Measurements from ENCODE around the gene CCDC15. TPM values are rescaled to one million over a fixed set of nuclear protein-coding genes. Genes with fewer than 3 reads are reported as not detected.
"Not testable (repeated sequence)": the region's sequence is repeated elsewhere in the genome, so short reads cannot be mapped to it uniquely, and the experiment has no call there.

The CCDC15 gene
- total RNA-seq, 1 experiment from 2014 or later: 3.8 TPM

DNA sequence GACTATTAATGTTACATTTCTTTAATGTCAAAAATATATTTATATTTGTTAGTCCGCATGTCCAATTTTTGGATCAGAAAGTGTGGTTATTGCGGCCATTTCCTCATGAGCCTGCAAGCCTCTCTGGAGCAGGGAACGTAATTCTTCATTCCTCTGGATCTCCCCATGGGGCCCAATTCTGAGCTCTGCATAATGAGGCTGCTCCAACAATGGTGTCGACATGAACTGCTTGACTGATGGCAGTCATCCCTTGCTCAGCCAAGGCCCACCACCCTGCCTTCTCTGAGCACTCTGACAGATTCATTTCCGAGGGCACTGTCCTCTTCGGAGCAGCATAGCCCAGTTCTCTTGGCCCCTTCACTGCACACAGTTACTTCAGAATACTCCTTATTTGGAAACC, 15.0 kb upstream of the CCDC15 start:
- in situ Hi-C loops (cut with HindIII; ENCODE audit: low sequenced_read_pairs): no loop called here
- DNase-seq (ENCODE audit: low spot score): no peak

DNA sequence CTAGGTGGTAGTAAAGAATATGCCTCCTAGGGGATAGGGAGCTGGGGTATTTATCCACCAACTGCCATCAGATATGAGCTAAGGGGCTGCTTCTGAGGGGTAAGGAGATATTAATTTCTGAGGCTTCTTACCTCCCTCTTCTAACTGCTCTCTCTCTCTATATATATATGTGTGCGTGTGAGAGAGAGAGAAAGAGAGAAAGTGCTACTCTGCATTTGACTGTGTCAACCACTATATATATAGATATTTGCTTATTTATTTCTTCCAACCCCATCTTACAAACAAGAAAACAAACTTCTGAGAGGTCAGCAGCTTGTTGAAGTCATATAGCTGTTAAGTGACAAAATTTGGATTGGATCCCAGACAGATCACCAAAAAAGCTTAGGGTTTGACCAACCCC, 12.3 kb upstream of the CCDC15 start:
- in situ Hi-C loops (cut with HindIII; ENCODE audit: low sequenced_read_pairs): no loop called here
- DNase-seq (ENCODE audit: low spot score): no peak

DNA sequence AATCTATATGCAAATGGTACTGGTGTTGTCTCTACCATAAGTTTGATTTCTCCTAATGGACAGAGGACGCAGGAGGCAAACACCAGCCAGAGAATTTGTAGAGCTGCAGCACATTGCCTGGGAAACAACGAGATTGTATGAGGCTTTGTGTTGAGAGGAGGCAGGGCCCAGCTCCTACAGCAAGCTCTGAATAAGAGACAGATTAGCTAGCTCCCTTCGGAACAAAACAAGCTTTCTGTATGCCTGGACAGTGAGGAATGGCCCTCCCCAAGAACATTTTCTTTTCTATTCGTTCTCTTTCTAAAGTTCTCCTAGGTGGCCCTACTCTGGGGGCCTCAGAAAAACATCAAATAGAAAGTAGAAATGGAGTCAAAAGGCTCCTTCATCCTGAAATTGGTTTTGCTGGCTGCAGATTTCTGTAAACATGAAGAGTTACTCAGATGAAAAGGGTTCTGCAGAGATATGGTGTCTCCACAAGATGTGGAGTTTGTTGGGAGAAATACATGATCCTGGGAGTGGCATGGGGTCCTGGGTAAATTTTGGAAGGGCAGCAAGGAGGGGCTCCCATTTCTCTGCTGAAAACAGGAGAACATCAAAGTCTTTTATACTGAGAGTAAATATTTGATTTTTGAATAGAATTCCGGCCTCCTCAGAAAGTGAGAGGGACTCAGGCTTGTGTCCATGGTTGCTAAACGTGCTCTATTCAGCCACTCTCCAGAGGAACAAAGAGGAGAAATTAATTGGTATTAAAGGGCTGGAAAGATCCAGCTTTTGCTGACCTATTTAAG, 11.3 kb upstream of the CCDC15 start:
- in situ Hi-C loops (cut with HindIII; ENCODE audit: low sequenced_read_pairs): no loop called here
- DNase-seq (ENCODE audit: low spot score): peak; percentile 26

DNA sequence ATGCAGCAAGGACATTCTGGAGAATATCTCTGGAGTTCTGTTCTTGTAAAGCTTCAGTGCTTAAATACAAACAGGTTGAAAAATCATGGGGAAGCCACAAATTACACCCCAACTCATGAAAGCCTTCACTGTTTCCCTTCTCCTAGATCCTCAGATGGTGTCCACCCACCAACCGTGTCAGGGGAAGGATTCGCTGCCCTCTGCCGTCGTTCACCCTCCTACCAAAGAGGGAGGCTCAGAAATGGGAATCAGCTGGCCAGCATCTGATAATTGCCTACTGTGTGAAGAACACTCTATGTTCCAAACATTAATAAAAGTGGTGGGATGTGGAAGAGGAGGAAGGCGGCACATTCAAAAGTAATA, 10.8 kb upstream of the CCDC15 start:
- in situ Hi-C loops (cut with HindIII; ENCODE audit: low sequenced_read_pairs): no loop called here

DNA sequence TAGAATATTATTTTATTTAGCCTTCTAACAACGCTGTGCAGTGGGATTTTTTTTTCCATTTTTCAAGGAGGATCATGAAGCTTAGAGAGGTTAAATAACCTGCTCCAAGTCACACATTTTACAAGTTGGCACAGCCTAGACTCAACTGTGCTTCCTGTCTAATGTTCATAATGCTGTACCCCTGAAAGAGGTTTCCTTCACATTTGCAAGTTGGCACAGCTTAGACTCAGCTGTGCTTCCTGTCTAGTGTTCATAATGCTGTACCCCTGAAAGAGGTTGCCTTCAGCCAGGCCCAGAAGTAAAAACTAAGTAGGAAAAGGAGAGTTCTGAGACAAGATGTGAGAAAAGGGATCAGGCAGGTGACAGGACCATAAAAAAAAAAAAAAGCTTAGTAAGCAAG, 10.3 kb upstream of the CCDC15 start:
- in situ Hi-C loops (cut with HindIII; ENCODE audit: low sequenced_read_pairs): no loop called here

More for the DNA sequence above, 10.8 kb upstream of the CCDC15 start:
- peak; percentile 31 for DNase-seq (ENCODE audit: low spot score)

DNA sequence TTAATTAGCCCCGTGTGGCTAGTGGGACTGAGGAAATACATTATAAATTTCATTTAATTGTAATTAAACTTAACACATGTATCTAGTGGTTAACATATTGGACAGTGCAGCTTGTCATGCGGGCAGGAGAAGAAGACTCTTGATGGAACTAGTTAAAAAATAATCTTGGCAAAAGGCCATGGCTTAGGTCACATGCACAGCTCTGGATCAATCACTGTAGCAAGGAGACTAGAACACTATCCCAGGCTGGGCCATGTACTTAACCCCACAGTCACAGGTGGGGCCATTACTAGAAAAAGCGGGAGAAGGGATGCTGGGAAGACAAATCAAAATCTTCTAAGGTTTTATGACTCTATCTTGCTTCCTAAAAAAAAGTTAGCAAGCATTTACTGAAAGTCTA, 9.4 kb upstream of the CCDC15 start:
- in situ Hi-C loops (cut with HindIII; ENCODE audit: low sequenced_read_pairs): no loop called here
- no peak for DNase-seq (ENCODE audit: low spot score)

More for the DNA sequence above, 10.3 kb upstream of the CCDC15 start:
- DNase-seq (ENCODE audit: low spot score): no peak

DNA sequence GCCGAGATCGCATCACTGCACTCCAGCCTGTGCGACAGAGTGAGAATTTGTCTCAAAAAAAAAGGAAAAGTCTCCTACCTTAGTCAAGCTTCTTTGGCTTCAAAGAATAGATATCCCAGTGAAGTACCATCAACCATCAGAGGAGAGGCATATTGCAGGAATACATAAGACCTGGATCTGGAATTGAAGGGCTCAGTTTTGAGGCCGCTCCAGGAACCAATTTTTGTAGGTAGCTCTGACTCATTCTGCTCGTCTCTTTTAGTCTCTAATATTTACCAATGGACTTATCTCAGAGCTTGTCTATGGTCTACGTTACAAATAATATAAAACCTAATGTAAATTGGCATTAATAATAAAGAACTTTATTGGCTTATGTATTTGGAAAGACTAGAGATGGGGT, 8.2 kb upstream of the CCDC15 start:
- DNase-seq (ENCODE audit: low spot score): no peak
- in situ Hi-C loops (cut with HindIII; ENCODE audit: low sequenced_read_pairs): no loop called here

DNA sequence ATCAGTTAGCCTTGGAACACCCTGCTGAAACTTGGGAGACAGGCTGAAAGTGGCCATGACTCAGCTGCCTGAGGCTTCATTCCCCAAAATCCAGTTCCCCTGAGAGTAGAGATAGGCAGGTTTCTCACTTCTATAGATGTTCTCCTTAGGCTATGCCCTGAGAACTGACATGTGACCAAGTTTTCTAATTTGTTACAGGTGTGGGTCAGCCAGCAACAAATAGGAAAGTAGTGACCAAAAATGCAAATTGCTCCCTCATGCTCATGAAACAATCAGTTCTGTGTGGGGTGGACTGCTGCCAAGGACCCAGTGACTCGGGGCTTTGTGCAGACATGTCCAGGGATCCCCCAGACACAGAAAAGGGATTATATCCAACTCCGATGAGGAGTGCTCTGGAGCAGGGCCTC, 7.3 kb upstream of the CCDC15 start:
- in situ Hi-C loops (cut with HindIII; ENCODE audit: low sequenced_read_pairs): no loop called here
- DNase-seq (ENCODE audit: low spot score): no peak

DNA sequence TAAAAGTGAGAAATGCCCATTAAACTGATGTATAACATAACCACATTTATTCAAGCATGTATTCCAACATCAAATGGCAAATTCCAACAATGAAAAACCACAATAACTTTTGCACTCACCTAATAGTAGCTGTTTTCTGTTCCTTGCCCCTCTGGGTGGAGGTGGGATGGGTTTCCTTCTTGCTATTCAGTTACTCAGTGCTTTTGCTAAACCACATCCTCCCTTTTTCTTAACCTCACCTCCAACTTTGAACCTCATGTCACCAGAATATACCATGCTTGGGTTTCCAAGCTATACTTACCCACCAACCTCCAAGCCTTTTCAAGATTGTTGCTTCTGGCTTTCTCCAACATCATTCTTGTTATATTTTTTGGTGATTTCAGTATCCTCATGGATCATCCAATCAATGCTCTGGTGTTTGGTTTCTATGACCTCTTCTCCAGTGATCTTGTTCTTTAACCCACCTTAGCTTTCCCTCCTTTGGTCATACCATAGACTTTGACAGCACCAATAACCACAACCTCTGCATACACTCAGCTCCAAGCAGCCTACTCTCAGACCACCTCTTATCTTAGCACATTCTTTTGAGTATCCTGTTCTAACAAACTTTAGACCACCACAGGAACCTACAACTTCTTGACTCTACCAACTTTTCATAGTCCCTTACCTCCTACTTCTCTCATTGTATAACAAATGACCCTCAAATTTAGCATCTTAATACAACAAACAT, 3.2 kb upstream of the CCDC15 start:
- DNase-seq (ENCODE audit: low spot score): no peak
- in situ Hi-C loops (cut with HindIII; ENCODE audit: low sequenced_read_pairs): no loop called here

DNA sequence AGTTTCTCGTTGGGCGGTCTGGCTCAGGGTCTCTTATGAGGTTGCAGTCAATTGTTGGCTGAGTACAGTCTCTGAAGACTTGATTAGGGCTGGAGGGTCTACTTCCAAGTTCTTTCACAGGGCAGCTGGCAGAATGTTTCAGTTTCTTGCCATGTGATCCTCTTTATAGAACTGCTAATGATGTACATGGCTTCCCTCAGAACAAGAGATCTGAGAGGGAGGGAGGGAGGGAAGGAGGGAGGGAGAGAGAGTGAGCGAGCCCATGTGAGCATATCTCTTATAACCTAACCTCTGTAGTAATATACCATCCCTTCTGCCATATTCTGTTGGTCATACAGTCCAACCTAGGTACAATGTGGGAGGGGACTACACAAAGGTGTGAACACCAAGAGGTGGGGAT, 2.7 kb upstream of the CCDC15 start:
- in situ Hi-C loops (cut with HindIII; ENCODE audit: low sequenced_read_pairs): no loop called here
- DNase-seq (ENCODE audit: low spot score): no peak

DNA sequence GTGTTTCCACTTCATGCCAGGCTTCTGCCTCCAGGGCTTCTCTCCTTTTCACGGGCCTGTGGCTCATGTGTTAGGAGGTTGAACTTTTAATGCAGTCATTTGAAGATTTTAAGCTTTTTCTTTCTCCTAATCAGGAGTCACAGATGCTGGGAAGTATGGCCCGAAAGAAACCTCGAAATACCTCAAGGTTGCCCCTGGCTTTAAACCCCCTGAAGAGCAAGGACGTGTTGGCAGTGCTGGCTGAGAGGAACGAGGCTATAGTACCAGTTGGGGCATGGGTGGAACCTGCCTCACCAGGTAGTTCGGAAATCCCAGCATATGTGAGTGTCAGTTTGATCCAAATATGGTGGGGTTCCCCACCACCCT, 571 bp downstream of the CCDC15 start:
- in situ Hi-C loops (cut with HindIII; ENCODE audit: low sequenced_read_pairs): no loop called here
- DNase-seq (ENCODE audit: low spot score): no peak

DNA sequence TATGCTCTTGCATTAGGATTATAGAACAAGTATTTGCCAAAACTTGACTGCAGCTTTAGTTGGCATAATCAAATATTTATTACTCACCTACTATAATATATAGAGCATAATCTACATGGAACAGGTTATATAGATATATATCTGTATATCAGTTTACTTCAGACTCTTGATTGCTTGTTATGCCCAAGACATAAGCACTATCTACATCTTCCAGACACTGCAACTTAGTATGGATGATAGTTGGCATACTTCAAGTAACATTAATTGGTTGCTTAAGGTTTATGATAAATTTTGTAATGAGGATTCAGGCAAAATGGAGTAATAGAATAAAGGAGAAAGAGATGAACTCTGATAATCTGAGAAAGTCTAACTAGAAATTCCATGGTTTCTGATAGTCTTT, 1.0 kb downstream of the CCDC15 start:
- in situ Hi-C loops (cut with HindIII; ENCODE audit: low sequenced_read_pairs): no loop called here
- no peak for DNase-seq (ENCODE audit: low spot score)

DNA sequence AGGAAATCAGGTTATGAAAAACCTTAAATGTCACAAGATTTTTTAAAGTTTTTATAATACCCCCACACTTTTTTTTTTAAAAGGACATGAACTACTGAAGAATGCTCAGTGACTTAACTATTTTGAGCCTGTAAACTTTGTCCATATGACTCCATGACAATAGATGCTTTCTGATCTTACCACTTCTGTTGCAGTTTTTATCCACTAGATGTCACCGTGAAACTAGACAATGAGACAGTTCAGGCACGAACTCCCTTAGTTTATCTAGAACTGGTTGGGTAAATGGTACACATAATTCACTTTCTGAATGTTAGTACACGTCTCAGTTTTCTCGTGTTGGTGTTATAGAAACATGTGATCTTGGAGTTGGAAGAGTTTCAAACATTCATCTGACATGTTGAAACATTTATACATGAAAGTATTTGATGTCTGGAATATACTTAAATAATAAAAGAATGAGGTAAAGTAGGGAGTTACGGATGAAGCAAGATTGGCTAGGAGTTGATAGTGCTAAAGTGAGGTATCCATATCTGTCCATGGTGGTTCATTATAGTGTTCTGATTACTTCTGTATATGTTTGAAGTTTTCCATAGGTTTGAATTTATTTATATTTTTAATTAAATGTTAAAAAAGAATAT, 8.1 kb downstream of the CCDC15 start:
- DNase-seq (ENCODE audit: low spot score): peak; percentile 77
- in situ Hi-C loops (cut with HindIII; ENCODE audit: low sequenced_read_pairs): no loop called here

DNA sequence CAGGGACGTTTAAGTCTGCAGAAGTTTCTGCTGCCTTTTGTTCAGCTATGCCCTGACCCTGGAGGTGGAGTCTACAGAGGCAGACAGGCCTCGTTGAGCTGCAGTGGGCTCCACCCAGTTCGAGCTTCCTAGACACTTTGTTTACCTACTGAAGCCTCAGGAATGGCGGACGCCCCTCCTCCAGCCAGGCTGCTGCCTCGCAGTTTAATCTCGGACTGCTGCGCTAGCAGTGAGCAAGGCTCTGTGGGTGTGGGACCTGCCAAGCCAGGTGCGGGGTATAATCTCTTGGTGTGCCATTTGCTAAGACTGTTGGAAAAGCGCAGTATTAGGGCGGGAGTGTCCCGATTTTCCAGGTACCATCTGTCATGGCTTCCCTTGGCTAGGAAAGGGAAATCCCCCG, 14.2 kb downstream of the CCDC15 start:
- in situ Hi-C loops (cut with HindIII; ENCODE audit: low sequenced_read_pairs); DNase-seq (ENCODE audit: low spot score): not testable (repeated sequence)

DNA sequence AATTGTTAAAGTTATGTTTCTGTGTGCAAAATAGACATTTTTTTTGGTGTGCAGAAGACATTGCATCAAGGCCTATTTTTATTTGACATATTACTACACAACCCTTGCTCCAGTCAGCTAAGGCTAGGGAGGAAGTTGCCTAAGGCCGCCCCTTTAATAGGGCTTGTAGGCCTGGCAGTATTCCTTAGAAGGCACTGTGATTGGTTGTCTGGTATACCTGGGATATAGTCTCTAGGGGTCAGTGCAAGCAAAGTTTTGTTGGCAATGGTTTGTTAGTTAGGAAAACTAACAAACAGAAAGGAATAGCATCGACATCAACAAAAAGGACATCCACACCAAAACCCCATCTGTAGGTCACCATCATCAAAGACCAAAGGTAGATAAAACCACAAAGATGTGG, 16.9 kb downstream of the CCDC15 start:
- DNase-seq (ENCODE audit: low spot score): no peak
- in situ Hi-C loops (cut with HindIII; ENCODE audit: low sequenced_read_pairs): no loop called here

DNA sequence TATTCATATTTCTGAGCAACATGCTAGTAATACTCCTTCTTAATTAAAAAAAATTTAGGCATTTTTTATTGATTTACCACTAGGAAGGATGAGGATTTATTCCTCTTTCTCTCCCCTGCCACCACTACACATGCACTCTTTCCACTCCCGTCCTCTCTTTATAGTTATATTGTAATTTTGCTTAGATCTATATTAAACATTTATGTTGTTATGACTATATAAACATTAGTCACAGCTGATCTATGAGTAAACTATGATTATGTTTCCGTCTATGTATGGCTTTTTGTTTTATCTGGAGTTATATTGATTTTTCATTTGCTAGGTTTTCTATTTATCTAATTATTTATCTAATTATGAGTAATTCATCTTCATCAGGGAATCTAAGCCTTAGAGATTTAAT, 17.8 kb downstream of the CCDC15 start:
- in situ Hi-C loops (cut with HindIII; ENCODE audit: low sequenced_read_pairs): no loop called here
- DNase-seq (ENCODE audit: low spot score): no peak

DNA sequence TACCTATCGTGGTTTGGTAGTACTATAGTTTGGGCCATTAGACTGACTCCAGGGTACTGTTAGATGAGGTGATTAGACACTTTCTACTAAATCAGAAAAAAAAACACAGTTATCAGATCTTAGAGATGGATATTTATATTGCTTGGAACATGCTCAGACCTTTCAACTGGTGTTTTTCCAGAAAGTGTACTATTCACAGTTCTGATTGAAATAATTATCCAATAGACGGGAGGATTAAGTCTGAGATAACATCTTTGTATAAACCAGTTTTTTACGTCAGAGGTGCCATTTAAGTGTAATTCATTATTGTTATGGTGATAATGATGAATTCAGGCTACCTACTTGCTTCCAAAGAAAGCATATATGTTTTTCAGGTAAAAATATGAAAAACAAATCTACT, 22.5 kb downstream of the CCDC15 start:
- DNase-seq (ENCODE audit: low spot score): no peak
- in situ Hi-C loops (cut with HindIII; ENCODE audit: low sequenced_read_pairs): no loop called here

DNA sequence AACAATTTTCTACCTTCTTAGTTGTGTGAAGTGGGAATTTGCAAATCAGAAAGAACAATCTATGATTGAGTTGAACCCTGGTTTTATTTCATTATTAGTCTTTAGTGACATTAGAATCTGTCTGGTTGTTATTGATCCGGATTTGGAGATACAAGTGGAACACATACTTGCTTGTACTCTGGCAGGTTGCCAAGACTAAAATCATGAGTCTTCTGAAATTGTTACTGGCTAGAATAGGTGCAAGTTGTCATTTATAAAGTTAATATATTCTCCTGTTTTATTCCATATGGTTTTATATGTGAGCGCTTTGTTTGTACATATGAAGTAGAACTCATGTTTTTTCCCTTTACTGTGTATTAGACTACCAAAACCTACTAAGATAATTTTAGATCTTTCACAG, 23.0 kb downstream of the CCDC15 start:
- DNase-seq (ENCODE audit: low spot score): no peak
- in situ Hi-C loops (cut with HindIII; ENCODE audit: low sequenced_read_pairs): no loop called here

DNA sequence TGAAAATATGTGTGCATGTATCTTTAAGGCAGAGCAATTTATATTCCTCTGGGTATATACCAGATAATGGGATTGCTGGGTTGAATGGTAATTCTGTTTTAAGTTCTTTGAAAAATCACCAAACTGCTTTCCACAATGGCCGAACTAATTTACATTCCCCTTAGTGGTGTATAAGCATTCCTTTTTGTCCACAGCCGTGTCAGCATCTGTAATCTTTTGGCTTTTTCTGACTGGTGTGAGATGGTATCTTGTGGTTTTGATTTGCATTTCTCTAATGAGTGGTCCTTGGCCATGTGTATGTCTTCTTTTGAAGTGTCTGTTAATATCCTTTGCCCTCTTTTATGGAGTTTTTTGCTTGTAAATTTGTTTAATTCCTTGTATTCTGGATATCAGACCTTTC, 24.3 kb downstream of the CCDC15 start:
- in situ Hi-C loops (cut with HindIII; ENCODE audit: low sequenced_read_pairs): no loop called here
- DNase-seq (ENCODE audit: low spot score): no peak

DNA sequence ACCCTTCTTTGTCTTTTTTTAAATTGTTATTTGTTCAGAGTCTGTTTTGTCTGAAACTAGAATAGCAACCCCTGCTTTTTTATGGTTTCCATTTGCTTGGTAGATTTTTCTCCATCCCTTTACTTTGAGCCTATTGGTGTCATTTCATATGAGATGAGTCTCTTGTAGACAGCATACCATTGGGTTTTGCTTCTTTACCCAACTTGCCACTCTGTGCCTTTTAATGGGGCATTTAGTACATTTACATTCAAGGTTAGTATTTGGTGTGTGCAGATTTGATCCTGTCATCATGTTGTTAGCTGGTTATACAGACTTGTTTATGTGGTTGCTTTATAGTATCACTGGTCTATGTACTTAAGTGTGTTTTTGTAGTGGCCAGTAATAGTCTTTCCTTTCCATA, 28.0 kb downstream of the CCDC15 start:
- DNase-seq (ENCODE audit: low spot score): no peak
- in situ Hi-C loops (cut with HindIII; ENCODE audit: low sequenced_read_pairs): no loop called here

All from G401 (cell line).